AG10803 (cell line): ENCODE data around the gene PLPPR5.
"Not testable (repeated sequence)": the region's sequence is repeated elsewhere in the genome, so short reads cannot be mapped to it uniquely, and the experiment has no call there.

Experiments
- DNase-seq: peaks from one replicate; pipeline ENCODE4 v3.0.0; 2010; ENCODE audit warnings: low read depth
- H3K4me3 ChIP-seq: 2 replicates; pipeline ENCODE4 v1.5.1; 2011; ENCODE audit warnings: mild to moderate bottlenecking, low read length, control low read depth
- TF ChIP-seq, protein P1 (sequence below): conservative IDR thresholded peaks from 2 replicates; pipeline ENCODE4 v1.5.1; 2011; ENCODE audit warnings: mild to moderate bottlenecking, low read length, control low read depth, inconsistent platforms

PLPPR5 gene

DNA sequence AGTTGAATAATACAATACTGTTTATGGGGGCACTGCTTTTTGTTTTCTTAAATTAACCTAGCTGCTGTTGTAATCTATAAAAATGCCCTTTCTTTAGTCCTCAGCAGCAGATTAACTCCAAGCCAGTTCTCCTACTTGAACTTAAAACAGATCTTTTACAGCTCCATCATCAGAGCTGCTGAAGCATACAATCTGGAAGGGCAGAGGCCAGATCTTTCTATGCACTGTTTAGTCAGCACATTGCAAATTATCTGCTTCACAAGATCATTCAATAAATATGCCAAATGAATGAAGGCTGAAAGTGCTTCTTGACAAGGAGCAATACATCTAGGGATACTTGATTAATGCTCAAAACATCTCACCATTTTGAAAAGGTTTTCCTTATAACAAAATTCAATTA, 115.8 kb downstream of the PLPPR5 start:
- TF ChIP-seq, protein P1, sequence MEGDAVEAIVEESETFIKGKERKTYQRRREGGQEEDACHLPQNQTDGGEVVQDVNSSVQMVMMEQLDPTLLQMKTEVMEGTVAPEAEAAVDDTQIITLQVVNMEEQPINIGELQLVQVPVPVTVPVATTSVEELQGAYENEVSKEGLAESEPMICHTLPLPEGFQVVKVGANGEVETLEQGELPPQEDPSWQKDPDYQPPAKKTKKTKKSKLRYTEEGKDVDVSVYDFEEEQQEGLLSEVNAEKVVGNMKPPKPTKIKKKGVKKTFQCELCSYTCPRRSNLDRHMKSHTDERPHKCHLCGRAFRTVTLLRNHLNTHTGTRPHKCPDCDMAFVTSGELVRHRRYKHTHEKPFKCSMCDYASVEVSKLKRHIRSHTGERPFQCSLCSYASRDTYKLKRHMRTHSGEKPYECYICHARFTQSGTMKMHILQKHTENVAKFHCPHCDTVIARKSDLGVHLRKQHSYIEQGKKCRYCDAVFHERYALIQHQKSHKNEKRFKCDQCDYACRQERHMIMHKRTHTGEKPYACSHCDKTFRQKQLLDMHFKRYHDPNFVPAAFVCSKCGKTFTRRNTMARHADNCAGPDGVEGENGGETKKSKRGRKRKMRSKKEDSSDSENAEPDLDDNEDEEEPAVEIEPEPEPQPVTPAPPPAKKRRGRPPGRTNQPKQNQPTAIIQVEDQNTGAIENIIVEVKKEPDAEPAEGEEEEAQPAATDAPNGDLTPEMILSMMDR, result no peak
- no peak for DNase-seq
- no peak overlapping the region for H3K4me3 ChIP-seq

- H3K4me3 ChIP-seq, result no peak overlapping the region
- TF ChIP-seq, protein P1, result no peak
- no peak for DNase-seq
Observed at GRCh38 chr1:98887507-98887906, 117.2 kb downstream of the PLPPR5 start.

DNA sequence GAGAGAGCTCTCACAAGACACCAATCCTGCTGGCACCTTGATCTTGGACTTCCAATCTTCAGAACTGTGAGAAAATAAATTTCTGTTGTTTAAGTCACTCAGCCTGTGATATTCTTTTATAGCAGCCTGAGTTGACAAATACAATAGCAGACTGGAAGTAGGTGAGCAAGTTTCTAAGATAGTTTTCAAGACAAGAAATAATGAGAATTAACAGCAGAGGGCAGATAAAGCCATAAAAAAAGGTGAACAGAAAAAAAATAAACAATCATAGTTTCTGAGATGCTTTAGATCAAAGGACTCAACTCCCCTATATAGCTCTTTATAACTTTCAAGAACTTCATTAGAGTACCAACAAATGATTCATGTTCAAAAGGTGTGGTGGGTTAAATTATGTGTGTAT, 119.8 kb downstream of the PLPPR5 start:
- no peak for DNase-seq
- TF ChIP-seq, protein P1, result peak; percentile 11; the same call in 1 of the 2 replicates
- no peak overlapping the region for H3K4me3 ChIP-seq

- TF ChIP-seq, protein P1, result no peak
- no peak for DNase-seq
- no peak overlapping the region for H3K4me3 ChIP-seq
Observed at GRCh38 chr1:98881901-98882300, 122.8 kb downstream of the PLPPR5 start.

GRCh38 chr1:98881234-98881633, 123.4 kb downstream of the PLPPR5 start:
- not testable (repeated sequence) for H3K4me3 ChIP-seq, DNase-seq

GRCh38 chr1:98874828-98875227, 129.8 kb downstream of the PLPPR5 start:
- TF ChIP-seq, protein P1, result no peak
- no peak for DNase-seq
- no peak overlapping the region for H3K4me3 ChIP-seq

DNA sequence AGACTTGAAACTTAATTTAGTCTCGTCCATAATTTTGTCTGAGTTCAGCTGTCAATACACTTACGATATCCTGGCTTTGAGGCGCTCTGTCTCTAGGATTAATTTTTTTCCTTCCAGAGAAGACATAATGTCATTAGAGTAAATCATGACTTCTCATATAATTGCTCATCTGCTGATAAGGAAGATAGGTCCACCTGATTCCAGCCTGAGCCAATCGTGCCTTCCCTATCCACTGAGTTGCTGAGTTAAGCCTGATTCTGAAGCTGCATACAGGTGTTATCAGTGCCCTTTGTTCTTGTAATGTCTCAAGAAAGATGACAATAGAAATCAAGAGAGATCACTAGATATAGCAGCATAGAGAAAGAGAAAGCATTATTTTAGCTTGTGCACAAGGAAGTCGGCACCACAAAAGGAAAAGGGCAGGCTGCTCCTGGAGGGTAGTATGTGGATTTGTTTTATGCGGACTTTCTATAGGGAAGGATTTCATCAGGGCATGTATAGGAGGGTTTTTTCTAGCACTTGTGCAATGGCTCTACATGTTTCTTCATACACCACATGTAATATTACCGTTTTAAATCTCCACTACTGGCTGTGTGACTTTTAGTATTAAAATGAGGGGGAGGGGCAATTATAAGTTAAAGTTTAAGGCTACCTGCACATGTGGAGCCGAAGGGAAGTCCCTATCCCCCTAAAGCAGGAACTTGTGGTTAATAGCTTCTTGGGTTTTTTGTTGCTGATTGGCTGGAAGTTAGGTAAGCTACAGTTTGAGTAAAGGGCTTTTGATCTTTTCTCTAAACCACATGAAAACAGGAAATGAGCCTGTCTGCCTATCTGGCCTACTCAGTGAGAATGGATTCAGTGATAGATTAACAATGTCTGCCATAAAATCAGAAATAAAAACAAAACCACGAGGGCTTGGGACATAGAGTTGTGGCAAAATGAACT, 133.4 kb downstream of the PLPPR5 start:
- TF ChIP-seq, protein P1, result no peak
- DNase-seq, result no peak
- H3K4me3 ChIP-seq, result no peak overlapping the region
